Astrocyte of the spinal cord (primary cell): ENCODE results near the gene CD3E.

Experiments
- DNase-seq: peaks from one replicate; pipeline ENCODE4 v3.0.0; 2011; ENCODE audit warnings: low read depth, low spot score
- H3K4me3 ChIP-seq: 2 replicates; pipeline ENCODE4 v1.5.1; 2011; ENCODE audit warnings: low read depth, mild to moderate bottlenecking, low read length, moderate library complexity
- in situ Hi-C: cut with HindIII; loops from 2 replicates; pipeline ENCODE4 v1.10.0; 2017; ENCODE audit warnings: low sequenced_read_pairs
- TF ChIP-seq, protein P1 (sequence below): IDR thresholded peaks from 2 replicates; pipeline ENCODE4 v1.5.1; 2012; ENCODE audit warnings: low read depth, mild to moderate bottlenecking, low read length, inconsistent platforms

The CD3E gene

GRCh38 chr11:118341261-118341660 lies 36.7 kb downstream of the CD3E start:
- H3K4me3 ChIP-seq: no peak overlapping the region
- in situ Hi-C loops: no loop called here
- no peak for DNase-seq
- TF ChIP-seq, protein P1, sequence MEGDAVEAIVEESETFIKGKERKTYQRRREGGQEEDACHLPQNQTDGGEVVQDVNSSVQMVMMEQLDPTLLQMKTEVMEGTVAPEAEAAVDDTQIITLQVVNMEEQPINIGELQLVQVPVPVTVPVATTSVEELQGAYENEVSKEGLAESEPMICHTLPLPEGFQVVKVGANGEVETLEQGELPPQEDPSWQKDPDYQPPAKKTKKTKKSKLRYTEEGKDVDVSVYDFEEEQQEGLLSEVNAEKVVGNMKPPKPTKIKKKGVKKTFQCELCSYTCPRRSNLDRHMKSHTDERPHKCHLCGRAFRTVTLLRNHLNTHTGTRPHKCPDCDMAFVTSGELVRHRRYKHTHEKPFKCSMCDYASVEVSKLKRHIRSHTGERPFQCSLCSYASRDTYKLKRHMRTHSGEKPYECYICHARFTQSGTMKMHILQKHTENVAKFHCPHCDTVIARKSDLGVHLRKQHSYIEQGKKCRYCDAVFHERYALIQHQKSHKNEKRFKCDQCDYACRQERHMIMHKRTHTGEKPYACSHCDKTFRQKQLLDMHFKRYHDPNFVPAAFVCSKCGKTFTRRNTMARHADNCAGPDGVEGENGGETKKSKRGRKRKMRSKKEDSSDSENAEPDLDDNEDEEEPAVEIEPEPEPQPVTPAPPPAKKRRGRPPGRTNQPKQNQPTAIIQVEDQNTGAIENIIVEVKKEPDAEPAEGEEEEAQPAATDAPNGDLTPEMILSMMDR: no peak

- in situ Hi-C loops: no loop called here
- no peak overlapping the region for H3K4me3 ChIP-seq
- DNase-seq: no peak
- TF ChIP-seq, protein P1: no peak
These were observed 37.4 kb downstream of the CD3E start for GRCh38 chr11:118341815-118342489.

- DNase-seq: no peak
- in situ Hi-C loops: no loop called here
- TF ChIP-seq, protein P1: no peak
- no peak within 1 kb of the TSS for H3K4me3 ChIP-seq
These were observed 38.1 kb downstream of the CD3E start, which contains the start of gene CD3D for GRCh38 chr11:118342503-118343161. Gene CD3D, minus strand, starts transcription at chr11:118342705. Its CDS starts 98 bp downstream, at chr11:118342607.

DNA sequence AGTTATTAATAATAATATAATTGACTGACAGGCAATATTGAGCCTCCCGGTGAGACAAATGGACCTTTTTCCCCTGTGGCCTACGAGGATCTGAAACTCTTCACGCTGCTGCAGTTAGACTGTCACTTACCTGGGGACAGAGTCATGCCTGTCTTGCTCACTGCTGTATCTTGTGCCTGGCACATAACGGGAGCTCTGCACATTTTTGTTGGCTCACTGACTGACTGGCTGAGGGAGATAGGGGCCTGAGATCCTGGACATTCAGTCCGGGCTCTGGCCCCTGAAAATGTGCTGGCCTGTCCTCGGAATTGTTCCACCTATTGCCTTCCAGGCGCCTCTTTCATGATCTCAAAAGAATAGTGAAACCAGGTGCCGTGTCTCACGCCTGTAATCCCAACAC lies 38.7 kb downstream of the CD3E start:
- no peak for DNase-seq
- no peak overlapping the region for H3K4me3 ChIP-seq
- TF ChIP-seq, protein P1: no peak
- in situ Hi-C loops: no loop called here

DNA sequence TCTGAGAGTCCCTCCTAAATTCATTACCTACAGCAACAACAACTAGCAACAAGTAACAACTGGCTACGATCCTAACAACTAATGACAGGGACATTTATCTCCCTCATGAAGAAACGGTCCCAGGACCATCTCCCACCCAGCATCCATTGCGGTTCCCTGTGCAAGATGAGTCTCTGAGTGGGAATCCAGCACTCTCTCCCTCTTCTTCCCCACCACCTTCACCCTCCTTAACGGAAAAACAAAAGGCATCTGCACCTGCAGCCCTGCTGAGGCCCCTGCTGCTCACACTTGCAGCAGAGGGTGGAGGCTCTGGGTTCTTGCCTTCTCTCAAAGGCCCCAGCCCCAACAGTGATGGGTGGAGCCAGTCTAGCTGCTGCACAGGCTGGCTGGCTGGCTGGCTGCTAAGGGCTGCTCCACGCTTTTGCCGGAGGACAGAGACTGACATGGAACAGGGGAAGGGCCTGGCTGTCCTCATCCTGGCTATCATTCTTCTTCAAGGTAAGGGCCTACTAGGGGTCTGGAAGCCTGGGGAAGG lies 39.5 kb downstream of the CD3E start, which contains the start of gene CD3G:
CD3G (plus strand) TSS at position 364 of the 535 bp plus-strand sequence; CDS start at position 444, 80 bp downstream.
- H3K4me3 ChIP-seq: no peak within 1 kb of the TSS
- in situ Hi-C loops: no loop called here
- no peak for DNase-seq
- TF ChIP-seq, protein P1: no peak

DNA sequence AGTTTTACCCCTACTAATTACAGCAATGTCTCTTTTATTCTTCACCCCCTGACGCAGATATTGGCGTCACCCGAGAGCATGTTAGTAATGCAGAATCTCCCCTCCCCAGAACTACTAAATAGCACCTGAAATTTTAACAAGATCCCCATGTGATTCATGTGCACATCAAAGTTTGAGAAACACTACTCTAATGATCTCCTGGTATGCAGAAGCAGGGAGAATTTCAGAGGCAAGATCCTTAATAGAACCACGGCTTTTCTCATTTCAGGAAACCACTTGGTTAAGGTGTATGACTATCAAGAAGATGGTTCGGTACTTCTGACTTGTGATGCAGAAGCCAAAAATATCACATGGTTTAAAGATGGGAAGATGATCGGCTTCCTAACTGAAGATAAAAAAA lies 44.9 kb downstream of the CD3E start:
- no peak for DNase-seq
- no peak overlapping the region for H3K4me3 ChIP-seq
- TF ChIP-seq, protein P1: no peak
- in situ Hi-C loops: no loop called here
